ENCODE data around the gene KIF12. TPM values are rescaled to one million over a fixed set of nuclear protein-coding genes. Genes with fewer than 3 reads are reported as not detected.

Gene KIF12
- total and polyA plus RNA-seq, 2 of the 13 experiments (the other 11 are each of a cell fraction or from before 2014, with no cell fraction given), result 1.8 to 12.5 TPM

- TF ChIP-seq IRF1 (CRISPR knock-in tag; IDR thresholded peaks at IDR 0.05; ENCODE audit: low read depth) (0 out of 2 replicates have a peak, but pooled peaks have one; percentile 37), ARID5B (CRISPR knock-in tag; IDR thresholded peaks at IDR 0.05) (peak; percentile 96), ZNF512B (CRISPR knock-in tag; IDR thresholded peaks at IDR 0.05; ENCODE audit: borderline replicate concordance) (no peak), GLMP (CRISPR knock-in tag; IDR thresholded peaks at IDR 0.05; ENCODE audit: borderline replicate concordance) (no peak), ZBTB49 (CRISPR knock-in tag; IDR thresholded peaks at IDR 0.05; ENCODE audit: borderline replicate concordance) (no peak), NFE2L2 (IDR thresholded peaks at IDR 0.05; ENCODE audit: low read length) (peak; percentile 100), NCOA1 (CRISPR knock-in tag; IDR thresholded peaks at IDR 0.05) (peak; percentile 97; the same call in 1 of the 2 replicates), ARID2 (CRISPR knock-in tag; IDR thresholded peaks at IDR 0.05; ENCODE audit: borderline replicate concordance) (peak; percentile 98), BCLAF1 (IDR thresholded peaks at IDR 0.05) (no peak), ZNF367 (CRISPR knock-in tag; IDR thresholded peaks at IDR 0.05; ENCODE audit: borderline replicate concordance) (0 out of 2 replicates have a peak, but pooled peaks have one; percentile 44), MXD3 (CRISPR knock-in tag; IDR thresholded peaks at IDR 0.05) (0 out of 2 replicates have a peak, but pooled peaks have one; percentile 64), RCOR2 (CRISPR knock-in tag; IDR thresholded peaks at IDR 0.05) (peak; percentile 87; the same call in 1 of the 2 replicates)
These were observed 20.9 kb downstream of the KIF12 start, which contains the start of gene AMBP (continued) for GRCh38 chr9:114078021-114078780.
